ENCODE data around the gene TM4SF18.
A peak's percentile ranks its signal among the peaks of the same experiment; 100 is the strongest.
"Not testable (repeated sequence)": the region's sequence is repeated elsewhere in the genome, so short reads cannot be mapped to it uniquely, and the experiment has no call there.

The TM4SF18 gene

GRCh38 chr3:149333176-149333859 is at the start of gene TM4SF18:
TSS of gene TM4SF18 (minus strand) at chr3:149333636. CDS start at chr3:149333382, 254 bp downstream.
- no peak for DNase-seq

GRCh38 chr3:149382518-149382917 is 49.1 kb upstream of the TM4SF18 start:
- no peak for DNase-seq

GRCh38 chr3:149382101-149382467 is 48.6 kb upstream of the TM4SF18 start:
- no peak for DNase-seq

- DNase-seq: no peak
Measured at GRCh38 chr3:149381173-149382100, 48.0 kb upstream of the TM4SF18 start.

- DNase-seq: not testable (repeated sequence)
Measured at GRCh38 chr3:149380220-149380619, 46.8 kb upstream of the TM4SF18 start.

- no peak for DNase-seq
Measured at GRCh38 chr3:149378478-149379309, 45.3 kb upstream of the TM4SF18 start.

GRCh38 chr3:149377408-149378364 is 44.2 kb upstream of the TM4SF18 start, which contains the start of gene TM4SF1:
TSS of gene TM4SF1 (minus strand) at chr3:149377649. CDS start at chr3:149377547, 102 bp downstream.
- DNase-seq: peak; percentile 64

- peak; percentile 41 for DNase-seq
Measured at GRCh38 chr3:149376718-149377407, 43.4 kb upstream of the TM4SF18 start.

GRCh38 chr3:149375501-149376196 is 42.2 kb upstream of the TM4SF18 start:
- no peak for DNase-seq

GRCh38 chr3:149374793-149375500 is 41.5 kb upstream of the TM4SF18 start:
- DNase-seq: no peak

- DNase-seq: no peak
Measured at GRCh38 chr3:149374391-149374790, 41.0 kb upstream of the TM4SF18 start.

- no peak for DNase-seq
Measured at GRCh38 chr3:149373235-149374125, 40.0 kb upstream of the TM4SF18 start.

GRCh38 chr3:149371723-149372114 is 38.3 kb upstream of the TM4SF18 start:
- DNase-seq: no peak

GRCh38 chr3:149371001-149371722 is 37.7 kb upstream of the TM4SF18 start:
- no peak for DNase-seq

- no peak for DNase-seq
Measured at GRCh38 chr3:149369991-149370866, 36.8 kb upstream of the TM4SF18 start.

- DNase-seq: peak; percentile 81
Measured at GRCh38 chr3:149368674-149369497, 35.5 kb upstream of the TM4SF18 start.
